Brain pericyte (primary cell): ENCODE measurements around the gene CDH4.

Source experiments
- DNase-seq: peaks from one replicate; pipeline ENCODE4 v3.0.0-alpha.2; 2012; ENCODE audit warnings: low read depth, low spot score

CDH4 gene

DNA sequence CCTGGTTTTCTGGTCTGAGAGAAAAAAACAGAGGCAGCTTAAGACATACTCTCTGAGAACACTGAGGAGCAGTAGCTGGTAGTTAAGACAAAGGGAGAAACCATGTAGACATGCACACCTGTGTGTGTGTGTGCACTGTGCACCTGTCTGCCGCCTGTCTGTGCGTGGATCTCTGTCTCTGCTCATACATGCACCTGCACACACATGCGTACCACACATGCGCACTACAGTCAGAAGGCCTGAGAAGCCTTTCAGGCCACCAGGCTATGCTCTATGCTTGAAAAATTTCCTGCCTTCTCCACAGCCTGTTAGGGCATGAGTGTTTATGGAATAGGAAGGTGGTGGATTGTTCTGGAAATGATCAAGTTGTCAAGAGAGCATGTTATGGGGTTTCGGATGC is 103.5 kb downstream of the CDH4 start:
- no peak for DNase-seq

DNA sequence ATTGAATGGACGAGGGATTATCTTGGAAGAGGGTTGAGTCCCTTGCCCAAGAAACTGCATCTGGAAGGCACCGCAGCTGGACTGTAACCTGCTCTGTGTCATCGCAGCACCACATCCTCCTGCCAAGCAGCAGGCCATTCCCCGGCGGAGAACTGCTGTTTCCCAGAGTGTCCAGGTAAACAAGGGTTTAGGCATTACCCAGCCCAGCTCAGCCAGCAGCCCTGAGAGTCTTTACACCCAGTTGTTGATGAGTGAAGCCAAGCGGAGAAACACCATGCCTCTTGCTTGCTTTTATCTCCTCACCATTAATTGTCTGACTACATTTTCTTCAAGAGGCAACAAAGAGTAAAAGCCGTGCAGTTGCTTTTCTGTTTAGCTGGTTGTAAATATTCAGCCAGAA is 104.1 kb downstream of the CDH4 start:
- DNase-seq = no peak

DNA sequence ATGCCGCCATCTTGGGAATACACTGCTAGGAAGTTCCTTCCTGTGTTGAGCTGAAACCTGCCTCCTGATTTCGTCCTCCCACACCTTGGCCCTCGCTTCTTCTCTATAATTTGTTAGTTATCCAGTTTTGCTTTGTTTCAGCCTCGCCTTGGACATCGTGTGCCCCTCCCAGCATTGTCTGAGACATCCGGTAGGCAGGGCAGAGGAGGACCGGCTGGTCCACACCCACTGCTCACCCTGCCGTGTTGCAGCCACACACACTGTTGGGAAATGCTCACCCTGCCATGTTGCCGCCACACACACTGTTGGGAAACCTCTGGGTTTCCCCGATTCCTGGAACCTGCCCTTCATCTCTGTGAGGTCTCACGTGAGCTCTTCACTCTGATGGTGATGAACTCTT is 105.1 kb downstream of the CDH4 start:
- DNase-seq = no peak

DNA sequence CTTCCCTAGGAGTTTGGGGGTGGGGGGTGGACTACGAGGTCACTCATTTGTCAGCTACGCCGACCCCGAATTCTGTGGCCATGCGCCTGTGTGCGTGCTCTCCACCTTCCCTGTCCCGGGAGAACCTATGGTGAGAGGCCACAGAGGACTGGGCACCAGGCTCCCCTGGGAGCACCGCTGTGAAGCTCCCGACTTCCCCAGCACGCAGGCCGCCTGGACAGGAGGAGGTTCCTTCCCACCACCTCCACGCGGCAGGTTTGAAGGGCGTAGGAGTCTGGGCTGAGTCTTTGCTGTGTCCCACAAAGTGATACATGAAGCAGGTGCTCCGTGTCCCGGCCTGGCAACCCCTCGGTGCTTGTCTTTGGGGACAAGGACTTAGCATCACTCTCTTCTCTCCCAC is 107.2 kb downstream of the CDH4 start:
- DNase-seq = no peak

DNA sequence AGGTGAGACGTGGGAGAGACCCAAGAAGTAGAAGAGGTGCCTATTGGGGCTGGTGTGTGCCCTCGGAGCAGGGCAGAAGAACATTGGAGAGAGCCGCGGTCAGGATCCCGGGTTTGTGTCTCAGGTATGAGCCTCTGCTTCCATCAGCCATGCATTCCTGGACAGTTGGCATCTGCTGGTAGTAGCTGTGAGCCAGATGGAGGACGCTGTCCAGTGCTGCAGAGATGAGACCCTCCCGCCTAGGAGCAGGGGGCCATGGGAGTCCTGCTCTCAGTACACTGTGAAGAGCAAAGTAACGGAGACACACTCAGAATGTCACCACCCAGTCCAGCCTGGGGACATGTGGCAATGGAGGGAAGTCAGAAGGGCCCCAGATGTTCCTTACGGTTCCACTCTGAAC is 108.2 kb downstream of the CDH4 start:
- no peak for DNase-seq

DNA sequence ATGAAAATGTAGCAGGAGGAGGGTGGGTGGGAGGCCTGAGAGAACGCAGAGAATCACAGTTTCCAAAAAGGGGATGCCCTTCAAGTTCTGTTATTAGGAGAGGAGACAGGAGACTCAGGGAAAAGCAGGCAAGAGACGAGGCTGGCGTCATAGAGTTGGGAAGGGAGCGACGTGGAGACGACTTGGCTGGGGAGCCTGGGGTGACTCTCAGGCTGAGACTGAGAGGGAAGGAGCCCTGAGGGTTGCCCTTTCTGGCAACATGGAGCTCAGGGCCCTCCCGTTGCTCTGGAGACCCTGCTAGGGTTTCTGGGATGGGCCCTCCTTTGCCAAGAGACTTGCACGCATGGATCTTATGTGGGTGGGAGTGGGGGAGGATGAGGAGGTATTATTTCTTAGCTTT is 108.9 kb downstream of the CDH4 start:
- no peak for DNase-seq

DNA sequence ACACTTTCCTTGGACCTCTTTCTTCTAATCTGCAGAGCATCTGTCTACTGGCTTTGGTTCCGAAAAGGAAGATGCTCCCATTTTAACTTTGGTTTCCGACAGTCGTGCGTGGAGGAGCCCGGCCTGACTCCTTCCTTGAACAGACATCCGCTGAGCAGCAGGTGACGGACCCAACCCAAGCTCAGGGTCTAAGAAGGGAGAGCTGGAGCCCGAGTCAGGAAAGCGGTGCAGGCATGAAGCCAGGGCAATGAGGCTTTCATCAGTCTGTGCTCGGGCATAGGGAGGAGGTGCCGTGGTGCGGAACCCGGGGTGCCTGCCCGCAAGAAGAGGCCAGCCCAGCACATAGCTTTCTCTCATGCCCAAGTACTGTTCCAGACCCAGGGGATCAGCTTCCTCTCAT is 109.4 kb downstream of the CDH4 start:
- DNase-seq = no peak

DNA sequence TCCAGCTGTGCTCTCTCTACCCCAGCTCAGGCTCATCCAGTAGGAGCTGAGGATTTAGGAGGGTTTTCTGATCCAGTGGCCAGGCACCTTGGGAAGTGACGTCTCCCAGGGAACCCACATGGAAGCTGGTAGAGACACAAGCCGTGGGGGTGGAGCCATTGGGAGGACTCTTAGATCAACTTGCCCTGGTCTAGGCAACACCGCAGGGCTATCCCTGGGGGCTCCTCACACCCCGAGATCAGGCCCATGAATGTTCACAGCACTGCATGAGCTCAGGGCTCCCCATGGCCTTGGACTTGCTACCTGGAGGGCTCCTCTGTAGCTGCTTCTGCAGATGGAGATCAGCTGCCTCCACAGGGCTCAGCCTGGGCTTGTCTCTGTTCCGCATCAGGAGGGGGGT is 112.1 kb downstream of the CDH4 start:
- DNase-seq = no peak

DNA sequence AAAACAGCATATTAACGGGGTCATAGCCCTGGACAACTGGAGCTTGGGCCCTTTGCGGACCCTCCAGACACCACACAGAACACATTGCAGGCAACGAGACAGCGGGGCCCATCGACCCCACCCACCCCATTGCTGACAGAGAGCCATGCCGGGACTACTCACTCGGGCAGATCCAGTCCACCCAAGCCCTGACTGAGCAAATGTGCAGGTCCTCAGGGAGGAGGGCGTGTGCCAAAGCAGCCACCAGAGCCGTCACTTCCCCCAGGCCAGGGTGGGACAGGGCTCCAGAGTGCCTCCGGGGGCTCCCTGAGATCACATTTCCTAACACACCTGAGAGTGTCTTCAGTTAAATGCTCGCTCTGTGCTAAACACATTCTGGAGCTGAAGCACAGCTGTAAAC is 114.9 kb downstream of the CDH4 start:
- no peak for DNase-seq

DNA sequence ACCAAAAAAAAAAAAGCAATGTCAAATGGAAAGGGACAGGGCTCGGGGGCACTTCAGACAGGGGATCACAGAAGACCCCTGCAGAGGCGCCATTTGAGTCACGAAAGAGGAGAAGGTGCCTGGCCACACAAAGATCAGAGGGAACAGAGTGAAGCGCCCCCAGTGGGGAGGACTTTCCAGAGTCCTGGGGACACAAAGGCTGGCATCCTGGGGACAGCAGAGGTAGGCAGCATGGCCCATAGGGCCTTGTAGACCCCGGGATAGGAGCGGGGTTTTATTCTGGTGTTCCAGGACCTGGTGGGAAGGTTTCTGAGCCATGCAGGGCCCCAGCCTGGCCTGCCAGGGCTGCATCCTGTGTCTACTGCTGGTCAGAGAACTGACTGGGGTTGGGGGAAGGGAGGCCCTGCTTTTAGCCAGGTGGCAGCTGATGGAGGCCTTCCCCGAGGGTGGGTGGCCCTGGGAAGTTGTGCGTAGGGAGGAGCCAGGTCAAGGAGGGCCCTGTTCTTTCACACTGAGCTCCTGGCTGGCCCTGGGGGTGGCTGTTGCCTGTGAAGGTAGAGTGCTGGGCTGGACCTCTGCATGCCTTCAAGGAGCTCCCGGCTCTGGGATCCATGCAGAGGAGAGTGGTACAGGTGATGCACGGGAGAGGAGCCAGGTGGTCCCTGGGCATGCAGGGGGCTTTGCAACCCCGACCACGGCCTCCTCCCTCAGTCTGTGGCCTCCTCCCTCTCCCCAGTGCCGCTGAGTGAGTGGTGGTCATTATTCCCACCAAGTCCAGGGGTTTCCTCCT is 117.9 kb downstream of the CDH4 start:
- DNase-seq = no peak

DNA sequence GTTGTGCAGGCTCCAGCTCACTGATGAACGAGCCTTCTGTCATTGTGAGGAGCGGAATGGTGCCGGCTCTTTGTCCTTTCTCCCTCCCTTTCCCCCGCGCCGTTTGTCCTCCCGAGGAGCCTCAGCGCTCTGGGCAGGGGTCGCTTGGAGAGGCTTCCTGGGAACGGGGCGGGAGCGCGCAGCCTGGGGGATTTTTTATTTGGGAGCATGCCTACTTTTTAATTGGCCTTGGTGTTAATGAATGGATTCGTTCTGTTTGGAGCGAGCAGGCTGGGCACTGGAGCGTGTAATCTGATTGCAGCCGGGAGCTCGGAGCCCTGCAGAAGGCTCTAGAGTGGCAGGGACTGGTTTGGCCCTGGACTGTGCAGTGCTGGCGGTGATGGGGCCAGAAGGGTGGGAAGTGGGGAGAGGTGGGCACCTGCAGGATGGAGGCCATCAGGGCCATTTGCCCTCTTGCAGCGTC is 118.8 kb downstream of the CDH4 start:
- no peak for DNase-seq

DNA sequence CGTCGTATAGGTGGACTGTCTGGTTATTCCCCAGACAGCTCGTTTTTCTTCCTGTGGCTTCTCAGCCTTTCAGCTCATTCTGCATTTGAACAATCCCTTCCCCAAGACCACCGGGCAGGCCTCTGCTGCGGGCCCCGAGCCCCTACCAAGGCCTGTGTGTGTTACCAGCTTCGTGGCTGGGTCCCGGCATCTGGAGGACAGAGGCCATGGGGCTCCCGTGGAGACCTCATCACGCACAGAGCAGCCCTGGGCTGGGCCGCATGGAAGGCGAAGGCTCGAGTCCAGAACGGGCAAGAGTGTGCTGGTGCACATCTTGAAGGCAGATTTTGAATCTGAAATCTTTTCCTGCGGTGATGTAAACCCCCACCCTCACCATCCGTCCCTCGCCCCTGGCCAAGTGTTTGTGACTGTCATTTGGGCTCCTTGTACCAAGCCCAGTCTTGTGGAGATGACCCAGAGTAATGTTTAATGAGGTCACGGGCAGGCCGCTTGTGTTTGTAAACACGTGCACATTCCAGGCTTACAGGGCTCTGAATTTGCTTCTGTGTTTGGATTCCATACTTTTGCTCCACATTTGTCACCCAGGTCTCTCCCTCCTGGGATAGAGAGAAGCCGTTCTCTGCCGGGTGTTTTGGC is 119.6 kb downstream of the CDH4 start:
- DNase-seq = no peak

DNA sequence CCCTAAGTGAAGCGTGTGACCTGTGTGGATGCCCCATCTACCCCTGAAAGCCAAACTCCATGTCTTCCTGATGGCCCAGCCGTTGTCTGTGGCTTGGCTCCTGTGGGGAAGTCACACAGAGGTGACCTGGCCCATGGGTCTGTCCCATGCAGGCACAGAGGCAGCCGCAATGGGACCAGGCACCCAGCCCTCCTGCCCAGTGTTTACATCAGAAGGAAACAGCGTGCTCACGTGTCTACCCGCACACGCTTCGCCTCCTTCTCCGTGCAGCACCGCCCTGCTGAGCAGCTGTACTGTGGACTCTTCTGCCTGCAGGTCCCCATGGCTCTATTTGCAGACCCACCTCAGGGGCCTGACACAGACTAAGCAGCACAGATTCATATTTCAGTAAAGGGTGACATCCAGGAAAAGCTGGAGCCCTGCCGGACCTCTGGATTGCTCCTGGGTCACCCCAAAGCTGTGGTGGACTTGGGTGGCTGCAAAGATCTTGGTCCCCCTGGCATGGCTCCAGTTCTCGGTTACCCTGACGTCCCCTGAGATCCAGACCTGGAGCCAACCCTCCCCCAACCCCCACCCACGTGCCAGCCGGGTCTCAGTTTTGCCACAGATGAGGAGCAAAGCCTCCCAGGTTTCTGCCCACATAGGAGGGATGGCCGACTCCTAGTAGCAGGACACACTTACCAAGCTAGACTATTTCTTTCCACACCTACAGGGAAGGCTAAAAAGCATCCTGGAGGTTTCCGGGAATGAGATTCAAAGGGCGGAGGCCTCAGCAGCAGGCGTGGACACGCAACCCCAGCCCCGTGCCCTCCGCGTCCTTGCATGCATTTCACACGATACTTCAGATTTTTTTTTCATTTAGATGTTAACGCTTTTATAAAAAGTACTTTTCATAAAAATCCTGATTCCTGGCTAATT is 120.3 kb downstream of the CDH4 start:
- DNase-seq = no peak

DNA sequence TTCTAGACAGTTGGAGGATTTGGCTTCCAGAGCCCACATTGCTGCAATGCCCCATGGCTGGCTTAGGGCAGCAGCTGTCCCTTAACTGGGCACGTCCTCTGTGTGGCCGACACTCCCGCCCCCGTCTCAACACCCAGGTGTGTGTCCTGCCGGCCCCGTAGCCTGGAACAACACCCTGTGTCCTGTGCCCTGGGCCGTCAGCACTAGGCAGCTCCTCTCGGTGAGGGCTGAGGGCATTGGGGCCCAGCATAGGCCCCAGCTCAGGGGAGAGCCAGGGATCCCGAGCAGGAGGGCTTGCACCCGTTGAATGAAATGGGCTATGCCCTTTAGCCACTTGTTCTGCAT is 121.0 kb downstream of the CDH4 start:
- DNase-seq = no peak

DNA sequence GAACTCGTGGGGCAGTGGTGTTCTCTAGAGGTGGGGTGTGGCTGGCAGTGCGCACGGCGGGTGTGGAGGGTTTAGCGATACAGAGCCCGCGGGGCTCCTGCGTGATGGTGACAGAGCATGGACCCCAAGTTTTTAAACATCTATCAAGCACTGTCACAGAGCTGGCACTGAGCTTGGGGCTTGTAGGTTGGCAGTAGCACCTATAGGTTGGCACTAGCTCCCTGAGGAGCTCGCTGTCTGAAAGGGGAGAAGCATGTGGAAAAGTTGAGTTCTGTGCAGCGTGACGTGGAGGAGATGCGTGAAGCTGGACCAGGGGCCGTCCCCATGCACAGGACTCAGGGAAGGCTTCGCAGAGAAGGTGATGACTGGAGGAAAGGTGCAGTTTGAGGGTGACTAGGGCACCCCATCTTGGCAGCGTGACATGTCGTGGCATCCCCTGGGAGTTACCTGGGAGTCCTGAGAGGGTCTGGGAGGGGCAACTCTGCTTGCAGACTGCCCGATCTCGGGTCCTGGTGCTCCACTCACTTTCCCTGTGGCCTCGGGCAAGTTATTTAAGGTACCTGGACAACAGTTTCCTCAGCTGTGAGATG is 122.0 kb downstream of the CDH4 start:
- no peak for DNase-seq

DNA sequence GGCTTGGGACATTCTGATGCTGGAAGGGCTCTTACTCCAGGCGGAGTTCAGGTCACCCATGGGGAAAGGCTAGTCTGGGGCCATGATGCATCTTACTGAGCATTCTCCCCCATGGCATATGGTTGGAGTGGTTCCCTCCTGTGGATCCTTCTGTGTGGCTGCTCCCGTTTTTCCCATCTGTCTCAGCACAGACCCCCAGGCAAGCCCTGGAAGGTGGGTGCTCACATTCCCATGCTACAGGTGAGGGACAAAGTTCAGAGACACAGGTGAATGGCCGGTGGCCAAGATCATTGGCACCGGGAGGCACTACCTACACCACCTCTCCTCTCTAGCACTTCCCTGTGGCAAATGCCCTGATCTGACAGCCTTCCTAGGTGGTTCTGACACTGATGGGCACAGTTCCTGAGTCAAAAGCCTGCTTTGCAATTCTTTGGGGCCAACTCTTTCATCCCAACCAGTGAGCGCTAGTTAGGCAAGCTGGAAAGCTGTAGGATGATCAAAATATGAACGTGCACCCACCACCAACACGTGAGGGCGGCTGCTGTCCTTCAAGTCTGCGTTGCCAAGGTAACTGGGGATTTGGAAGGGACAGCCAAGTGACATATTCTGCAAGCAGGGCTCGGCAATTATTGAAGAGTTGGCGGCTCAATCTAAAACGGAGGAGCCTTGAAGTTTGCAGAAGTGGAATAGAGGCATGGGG is 124.6 kb downstream of the CDH4 start:
- no peak for DNase-seq

DNA sequence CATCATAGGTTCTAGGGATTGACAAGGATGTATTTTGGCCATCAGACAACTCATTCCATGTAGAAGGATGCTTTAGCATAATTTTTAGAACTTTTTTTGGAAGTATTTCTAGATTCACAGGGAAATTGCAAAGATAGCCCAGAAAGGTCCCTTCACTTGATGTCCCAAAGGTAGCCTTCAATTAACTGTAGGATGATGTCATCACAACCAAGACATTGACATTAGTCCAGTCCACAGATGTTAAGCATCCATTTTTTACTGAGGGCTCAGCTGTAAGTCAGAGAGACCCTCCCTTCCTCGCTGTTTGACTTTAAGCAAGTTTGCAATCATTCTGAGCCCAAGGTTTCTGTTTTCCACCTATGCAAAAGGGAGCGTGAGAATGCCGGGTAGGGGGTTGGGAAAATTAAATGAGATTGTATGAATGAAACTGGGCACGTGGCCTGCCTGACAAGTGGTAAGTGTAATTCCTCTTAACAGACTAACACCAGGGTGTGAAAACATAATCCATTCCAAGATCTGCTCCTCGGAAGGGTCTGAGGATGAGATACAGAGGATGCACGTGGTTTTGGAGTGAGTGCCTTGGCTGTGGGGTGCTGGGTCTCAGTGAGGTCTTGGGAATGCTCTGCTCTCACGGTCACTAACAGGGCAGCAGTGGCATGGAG is 126.8 kb downstream of the CDH4 start:
- DNase-seq = no peak

DNA sequence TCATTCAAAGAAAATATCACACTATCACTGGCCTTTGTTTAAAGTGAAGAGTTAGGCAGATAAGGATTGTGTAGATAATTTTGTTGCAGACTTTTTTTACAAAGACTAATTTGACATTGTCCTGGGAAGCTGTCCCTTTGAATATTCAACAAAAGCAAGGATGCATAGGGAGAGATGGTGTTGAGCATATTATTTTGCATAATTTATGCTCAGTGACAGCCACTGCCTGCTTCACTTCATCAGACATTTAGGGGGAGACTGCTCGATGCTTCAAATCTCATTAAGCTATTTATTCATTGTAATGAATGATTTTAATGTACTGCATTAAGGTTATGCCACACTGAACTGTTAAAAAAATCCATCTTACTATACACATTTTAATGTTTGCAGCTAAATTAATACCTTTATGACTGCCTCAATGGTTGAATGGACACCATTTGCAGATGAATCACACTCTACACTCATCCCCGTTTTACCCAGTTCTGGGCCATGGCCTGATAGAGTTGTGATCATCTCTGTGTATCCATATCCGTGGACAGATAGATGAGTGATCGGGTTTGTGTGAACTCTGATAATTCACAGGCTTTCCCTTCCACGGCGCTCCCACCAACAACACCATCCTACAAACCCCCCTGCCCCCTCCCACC is 128.0 kb downstream of the CDH4 start:
- no peak for DNase-seq

DNA sequence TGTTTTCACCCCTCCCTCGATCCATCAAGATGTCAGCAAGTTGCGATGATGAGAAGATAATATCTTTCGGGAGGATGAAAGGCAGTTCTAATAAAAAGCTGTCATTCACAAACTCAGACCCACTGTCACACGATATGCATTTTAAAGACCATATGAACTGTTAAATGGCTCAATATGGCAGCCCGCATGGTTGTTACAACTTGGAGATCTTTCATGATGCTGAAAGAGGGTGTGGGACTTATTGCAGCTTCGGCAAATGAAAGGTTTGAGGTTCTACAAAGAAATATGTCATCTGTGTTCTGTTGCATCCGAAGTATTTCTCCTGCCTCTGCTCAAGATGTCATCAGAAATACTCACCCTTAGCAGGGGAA is 128.5 kb downstream of the CDH4 start:
- no peak for DNase-seq

DNA sequence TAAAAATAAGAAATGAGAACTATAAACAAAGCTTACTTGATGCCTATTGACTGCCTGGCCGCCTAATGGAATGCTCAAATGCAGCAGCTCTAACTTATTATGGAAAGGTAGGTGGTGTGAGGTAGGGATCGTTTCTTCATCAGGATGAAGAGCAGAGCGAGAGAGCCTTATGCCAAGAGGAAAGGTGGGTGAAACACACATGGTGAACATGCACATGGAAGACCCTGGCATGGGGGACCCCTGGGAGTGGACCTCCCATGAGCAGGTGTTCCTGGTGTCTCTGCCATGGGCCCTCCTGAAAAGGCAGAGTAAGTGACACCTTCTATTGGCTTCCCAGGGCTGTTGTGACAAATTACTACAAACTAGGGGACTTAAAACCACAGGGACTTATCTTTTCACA is 130.1 kb downstream of the CDH4 start:
- no peak for DNase-seq

DNA sequence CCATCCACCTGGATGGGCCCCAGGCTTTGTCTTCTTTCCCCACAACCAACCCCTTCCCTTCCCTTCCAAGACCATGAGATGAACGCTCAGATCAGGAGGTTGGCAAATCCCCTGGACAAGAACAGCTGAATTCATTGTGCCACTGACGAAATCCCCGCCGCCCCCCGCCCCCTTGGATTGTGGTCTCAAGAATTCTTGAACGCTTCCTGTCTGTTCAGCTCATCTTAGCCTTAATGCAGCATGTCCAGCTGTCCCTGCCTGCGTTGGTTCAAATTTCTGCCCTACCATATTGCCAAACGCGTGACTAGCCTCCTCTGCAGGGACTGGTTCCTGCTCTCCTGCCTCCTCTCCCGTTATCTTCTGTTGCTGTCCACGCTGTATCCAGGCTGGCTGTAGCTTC is 133.2 kb downstream of the CDH4 start:
- DNase-seq = no peak
